HTERT RPE-1 (cell line): ENCODE results near the gene COL8A1.

Experiments used
- in situ Hi-C: fragments of 300-500 bp; cut with MboI; formaldehyde crosslinking; loops from 4 replicates; pipeline ENCODE4 v1.14.3; 2020; ENCODE audit warnings: low sequenced_read_pairs

The COL8A1 gene

DNA sequence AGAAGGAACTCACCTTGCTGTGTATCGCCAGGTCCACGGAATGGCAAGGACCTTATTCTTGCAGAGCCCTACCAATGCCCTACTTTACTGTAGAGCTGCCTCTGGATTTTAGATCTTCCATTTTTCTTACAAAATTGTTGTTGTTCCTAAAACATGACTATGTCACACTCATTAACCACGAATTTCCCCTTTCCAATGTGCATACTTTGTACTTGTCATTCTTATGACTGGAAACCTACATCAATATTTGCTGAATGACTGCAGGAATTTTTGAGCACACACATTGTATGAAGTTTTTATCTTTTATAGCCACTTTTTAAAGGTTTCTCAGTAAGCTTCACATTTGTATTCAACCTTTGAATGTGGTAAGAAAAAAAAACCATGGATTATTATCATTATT is 143.4 kb downstream of the COL8A1 start:
- in situ Hi-C loops: no loop called here

DNA sequence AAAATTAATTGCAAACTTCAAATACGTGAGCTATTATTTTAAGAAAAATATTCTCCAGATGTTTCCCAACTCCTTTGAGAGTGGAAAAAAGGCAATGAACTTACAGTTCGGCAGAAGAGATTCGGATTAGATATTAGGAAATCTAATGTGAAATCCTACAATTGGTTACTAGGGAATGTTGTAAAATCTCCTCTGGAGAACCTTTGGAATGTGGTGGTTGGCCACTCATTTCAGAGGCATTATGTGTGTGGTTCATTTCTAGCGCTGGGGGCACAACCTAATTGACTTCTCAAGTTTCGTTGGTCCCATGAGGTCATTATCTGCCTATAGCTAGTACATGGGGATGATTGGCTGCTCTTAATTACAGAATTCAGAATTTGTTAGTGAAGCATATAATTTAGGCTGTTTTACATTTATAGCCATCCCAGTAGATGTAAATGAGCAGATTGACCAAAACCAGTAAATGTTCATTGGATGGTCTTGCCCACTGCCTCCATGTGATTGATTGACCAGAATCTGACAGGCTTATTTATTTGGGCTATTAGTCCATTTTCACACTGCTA is 144.7 kb downstream of the COL8A1 start:
- in situ Hi-C loops: no loop called here

DNA sequence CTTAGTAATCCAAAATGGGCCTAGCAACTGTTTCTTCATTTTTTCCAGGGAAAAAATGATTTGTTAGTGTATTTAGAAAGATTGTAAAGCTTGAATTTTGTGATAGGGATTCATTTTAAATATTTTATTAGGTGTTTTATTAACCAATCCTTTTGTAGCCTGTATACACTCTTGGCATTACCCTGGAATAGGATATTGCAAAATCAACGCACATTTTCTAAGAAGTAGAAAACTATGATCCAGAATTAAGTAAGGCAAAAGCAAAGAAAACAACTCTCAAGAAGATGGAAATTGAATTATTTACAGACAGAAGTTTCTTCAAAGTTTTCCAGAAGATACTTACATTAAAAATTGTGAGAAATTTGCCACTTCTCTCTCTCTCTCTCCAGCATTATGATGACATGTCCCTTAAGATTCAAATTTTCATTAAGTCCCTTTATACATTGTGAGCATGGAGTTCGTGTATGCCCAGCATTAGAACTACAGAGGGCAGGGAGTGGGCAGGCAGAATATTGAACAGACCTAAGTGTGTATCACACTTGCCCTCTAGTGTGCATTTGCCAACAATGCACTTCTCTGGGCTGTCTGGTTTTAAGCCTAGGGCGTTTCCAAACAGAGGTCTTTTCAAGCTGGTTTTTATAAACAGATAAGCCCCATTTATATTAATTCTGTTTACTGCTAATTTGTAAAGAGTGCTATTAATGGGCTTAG is 150.8 kb downstream of the COL8A1 start:
- in situ Hi-C loops: no loop called here

DNA sequence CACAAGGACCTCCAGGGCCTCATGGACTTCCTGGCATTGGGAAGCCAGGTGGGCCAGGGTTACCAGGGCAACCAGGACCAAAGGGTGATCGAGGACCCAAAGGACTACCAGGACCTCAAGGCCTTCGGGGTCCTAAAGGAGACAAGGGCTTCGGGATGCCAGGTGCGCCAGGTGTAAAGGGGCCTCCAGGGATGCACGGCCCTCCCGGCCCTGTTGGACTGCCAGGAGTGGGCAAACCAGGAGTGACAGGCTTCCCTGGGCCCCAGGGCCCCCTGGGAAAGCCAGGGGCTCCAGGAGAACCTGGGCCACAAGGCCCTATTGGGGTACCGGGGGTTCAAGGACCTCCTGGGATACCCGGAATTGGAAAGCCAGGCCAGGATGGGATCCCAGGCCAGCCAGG is 156.1 kb downstream of the COL8A1 start:
- in situ Hi-C loops: no loop called here

DNA sequence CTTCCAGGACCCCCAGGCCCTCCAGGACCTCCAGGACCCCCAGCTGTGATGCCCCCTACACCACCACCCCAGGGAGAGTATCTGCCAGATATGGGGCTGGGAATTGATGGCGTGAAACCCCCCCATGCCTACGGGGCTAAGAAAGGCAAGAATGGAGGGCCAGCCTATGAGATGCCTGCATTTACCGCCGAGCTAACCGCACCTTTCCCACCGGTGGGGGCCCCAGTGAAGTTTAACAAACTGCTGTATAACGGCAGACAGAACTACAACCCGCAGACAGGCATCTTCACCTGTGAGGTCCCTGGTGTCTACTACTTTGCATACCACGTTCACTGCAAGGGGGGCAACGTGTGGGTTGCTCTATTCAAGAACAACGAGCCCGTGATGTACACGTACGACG is 157.2 kb downstream of the COL8A1 start:
- in situ Hi-C loops: no loop called here

DNA sequence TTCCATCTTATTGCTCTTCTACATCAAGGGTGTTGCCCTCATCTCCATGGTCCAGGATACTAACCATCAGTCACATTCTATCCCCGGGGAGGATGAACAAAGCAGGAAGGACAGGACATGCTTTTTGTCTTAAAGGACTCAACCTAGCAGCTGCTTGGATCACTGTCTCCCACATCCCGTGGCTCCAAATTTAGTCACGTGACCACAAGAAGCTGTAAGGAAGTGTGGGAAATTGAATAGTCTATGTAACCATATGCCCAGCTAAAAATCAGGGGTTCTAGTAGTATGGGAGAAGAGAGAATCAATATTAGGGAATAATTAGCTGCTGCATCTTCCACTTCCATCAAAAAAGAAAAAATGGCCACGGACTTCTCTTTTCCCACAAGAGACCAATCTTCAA is 161.0 kb downstream of the COL8A1 start:
- in situ Hi-C loops: no loop called here

DNA sequence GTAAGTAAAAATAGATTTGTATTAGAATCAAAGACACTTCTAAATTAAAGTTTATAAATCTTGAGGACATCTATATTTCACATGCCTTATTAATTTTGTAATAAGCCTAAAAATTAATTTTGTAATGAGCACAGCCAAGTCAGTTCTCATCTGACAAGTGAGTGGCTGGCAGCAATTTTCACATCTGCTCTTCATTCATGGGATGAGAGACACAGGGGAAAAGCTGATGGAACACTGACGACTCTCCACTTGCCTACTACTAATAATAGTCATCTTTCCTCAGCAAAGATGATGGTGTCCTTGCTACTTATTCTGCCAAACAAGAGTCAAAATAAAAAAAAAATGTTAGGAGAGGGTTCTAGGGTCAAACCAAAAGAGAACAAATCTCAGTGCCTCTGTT is 164.9 kb downstream of the COL8A1 start:
- in situ Hi-C loops: no loop called here

DNA sequence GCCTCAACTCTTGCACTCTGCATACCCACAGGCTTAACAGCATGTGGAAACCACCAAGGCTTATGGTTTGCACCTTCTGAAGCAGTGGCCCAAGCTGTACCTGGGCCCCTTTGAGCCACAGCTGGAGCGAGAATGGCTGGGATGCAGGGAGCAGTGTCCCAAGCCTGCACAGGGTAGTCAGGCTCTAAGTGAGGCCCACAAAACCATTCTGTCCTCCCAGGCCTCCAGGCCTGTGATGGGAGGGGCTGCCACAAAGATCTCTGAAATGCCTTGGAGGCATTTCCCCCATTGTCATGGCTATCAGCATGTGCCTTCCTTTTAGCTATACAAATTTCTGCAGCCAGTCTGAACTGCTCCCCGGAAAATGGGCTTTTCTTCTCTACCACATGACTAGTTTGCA is 166.8 kb downstream of the COL8A1 start:
- in situ Hi-C loops: no loop called here

DNA sequence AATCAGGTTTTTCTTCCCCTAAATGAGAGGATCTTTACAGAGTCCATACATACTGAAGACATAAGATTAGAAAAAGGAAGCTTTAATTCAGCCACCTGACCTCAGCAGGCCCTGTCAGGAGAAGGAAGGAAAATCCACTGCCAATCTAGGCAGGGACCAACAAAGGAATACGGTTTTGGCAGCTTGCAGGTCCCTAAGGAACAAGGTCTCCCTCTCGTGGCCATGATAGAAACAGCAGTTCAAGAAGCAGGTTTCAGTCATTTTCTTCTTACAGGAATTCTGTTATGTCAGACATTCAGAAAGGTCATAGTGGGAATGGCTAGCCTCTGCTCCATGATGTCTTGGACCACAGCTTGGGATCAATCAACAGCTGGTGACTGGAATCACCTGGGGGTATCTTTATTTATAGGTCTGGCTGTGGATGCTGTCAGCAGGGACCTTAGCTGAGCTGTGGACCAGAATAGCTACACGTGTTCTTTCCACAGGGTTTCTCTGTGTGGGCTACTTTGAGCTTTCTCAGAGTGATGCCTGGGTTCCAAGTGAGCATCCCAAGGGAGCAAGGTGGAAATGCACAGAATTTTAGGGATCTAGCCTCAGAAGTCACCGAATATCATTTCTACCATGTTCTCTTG is 169.9 kb downstream of the COL8A1 start:
- in situ Hi-C loops: no loop called here

DNA sequence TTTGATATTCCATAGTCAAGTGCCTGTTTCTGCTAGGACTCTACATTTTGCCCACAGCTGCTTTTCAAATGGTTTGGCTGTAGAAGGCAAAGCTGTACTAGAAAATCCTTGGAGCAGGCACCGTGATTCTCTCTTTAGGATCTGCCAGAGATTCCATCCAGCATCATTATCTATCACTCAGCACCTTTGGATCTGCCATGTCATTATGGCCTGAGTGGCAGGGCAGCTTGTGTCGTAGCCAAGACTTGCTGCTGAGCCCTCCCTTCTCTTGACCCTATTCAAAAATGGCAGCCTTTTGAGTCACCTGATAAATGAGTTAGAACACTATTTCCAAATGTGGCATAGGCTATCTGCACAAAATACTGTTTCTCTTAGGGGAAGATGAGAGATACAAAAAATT is 171.2 kb downstream of the COL8A1 start:
- in situ Hi-C loops: no loop called here

DNA sequence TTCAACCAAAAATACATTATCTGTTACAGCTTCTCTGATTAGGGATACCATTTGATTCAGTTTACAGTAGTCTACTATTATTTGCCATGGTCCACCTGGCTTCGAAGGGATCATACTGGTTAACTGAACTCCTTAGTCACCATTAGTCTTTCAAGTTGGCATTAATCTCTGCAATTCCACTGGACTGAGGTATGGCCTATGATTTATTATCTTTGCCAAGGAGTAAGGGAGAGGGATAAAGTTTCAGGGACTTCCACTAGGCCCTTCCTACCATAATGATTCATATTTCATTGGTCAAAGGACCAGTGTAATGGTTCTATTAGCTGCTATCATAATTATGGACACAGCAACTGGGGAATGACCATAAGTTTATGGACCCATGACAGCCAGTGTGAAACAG is 172.0 kb downstream of the COL8A1 start:
- in situ Hi-C loops: no loop called here

DNA sequence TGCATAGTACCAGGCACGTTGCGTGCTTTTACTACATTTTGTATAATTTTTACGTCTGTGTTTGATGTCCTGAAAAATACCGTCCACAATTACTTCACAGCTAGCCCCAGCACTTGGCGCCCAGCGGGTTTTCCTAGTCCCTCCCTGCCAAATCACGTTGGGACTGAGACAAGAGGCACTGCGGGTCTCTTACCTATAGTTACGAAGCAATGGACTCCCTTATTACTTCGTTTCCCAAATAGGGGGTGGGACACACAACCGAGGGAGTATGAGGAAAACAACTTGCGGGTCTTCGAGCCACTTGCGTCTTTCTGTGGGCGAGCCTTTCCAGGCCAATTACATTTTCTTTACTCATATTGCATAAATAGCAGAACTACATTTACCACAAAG is 178.6 kb downstream of the COL8A1 start:
- in situ Hi-C loops: no loop called here

DNA sequence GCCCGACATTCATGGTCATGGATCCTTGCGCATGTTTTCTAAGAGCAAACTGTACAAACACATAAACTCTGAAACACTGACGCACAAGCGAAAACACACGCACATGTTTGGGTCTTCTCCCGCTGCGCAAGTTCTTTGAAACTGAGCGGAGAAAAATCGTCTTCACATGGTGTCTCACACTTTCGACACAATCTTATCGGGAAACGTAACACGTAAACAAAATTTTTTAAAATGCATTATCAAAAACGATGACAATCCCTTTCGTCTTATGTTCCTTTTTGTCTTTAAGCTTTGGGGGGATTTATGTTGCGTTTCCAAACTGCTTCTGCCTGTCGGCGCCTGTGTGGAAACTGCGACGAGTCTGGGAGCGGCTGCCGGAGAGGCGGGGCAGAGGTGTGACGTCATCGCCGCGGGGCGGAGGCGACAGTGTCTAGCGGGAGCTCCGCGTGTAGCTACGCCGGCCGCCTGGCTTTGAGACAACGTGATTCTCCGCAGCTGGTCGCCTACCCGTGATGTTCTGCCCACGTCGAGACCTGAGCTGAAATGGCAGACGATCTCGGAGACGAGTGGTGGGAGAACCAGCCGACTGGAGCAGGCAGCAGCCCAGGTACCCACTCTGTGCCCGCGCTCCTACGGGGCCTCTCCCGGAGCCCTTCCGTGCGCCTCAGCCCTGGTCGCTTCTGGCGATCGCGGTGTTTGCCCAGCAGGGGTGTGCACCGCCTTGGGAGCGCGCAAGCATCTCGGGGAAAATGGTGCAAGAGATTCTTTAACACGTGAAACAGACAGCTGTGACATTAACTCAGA is 179.2 kb downstream of the COL8A1 start, which contains the start of gene CMSS1:
Gene CMSS1 (plus strand): TSS at position 426 of the 804 bp plus-strand sequence.
- in situ Hi-C loops: no loop called here

DNA sequence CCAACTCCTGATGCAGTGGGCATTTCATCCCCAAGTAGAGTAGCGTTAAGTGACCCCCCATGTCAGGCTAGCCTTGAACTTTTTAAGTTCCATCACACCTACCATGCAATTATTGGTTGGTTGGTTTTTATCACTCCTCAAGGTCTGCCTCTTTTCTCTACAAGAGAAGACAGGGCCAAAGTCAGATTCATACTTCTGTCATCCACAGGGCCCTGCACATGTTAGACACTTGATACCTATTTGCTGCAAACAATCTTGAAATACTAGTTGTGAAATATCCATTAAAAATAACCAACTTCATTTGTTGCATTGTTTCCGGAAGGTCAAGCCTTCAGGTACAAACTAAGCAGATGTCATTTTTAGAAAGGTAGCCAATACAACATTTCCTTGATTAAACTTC is 180.4 kb downstream of the COL8A1 start:
- in situ Hi-C loops: no loop called here

DNA sequence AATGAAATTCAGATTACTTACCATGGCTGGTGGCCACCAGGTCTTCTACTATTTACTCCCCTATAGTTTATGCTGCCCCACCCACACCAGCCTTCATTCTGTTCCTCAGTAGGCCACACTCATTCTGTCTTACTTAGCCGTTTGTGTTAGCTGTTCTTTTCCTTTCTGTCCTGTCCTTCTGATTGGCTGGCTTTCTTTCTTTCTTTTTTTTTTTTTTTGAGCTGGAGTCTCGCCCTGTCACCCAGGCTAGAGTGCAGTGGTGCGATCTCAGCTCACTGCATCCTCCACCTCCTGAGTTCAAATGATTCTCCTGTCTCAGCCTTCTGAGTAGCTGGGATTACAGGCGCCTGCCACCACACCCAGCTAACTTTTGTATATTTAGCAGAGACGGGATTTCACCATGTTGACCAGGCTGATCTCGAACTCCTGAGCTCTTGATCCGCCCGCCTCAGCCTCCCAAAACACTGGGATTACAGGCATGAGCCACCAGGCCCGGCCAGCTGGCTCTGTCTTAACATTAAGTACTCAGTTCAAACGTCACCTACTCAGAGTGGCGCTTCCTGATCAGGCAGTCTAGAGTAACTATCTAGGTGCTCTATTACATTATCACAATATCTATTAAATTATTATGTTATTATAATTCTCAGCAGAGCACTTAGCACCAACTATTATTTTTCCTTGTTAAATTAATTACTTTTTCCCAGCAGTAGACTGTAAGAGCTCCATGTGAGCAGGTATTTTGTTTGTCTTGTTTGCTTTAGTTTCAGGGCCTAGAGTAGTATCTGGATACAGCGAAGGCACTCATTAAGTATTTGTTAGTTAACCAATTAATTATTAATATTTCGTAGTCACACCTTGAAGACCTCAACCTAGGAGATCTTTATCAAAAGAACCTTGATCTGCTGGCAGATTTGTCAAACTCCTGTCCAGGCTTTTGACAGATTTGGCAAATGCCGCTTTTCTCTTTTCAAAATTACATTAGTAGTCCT is 185.6 kb downstream of the COL8A1 start:
- in situ Hi-C loops: no loop called here

DNA sequence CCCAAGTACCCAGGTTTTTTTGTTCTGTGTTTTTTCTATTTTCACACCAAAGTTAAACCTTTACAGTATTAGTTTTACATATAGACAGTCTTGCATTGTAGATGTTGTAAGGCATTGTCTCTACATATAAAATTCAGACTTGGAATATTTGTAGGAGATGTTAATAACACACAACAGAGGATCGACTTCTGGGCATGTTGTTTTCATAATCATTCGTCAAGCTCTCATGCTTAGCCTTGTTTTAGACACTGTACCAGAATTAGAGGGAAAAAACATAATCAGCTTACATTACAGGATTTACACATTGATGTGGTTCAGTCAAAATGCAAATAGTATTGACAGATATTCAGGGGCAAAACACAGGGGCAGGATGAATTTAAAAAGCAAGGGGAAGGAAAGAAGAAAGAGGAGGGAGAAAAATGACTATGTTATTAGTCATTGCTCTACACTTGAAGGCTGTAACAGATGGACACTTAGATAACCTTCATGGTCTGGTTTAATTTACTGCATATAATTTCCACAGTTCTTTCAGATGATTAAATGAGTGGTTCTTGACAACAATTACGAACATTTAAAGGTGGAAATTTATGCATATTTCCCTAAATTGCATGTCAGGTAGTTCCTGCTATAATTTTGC is 186.7 kb downstream of the COL8A1 start:
- in situ Hi-C loops: no loop called here

DNA sequence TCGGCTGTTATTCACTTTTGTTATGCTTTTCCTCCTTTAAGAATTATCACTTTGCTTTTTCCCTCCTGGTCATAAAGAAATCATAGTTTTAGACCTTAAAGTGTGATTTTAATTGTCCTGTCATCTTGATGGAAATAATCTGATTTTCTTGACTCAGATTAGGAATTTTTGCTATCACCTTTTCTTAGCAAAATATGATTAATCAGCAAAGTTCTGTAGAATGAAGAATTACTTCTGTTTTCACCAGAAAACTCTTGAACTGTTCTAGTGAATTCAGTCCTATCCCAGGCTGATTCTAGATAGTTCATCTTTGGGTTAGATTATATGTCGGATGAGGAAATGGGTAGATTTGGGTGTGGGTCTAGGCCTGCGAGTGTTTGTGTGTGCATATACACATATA is 191.4 kb downstream of the COL8A1 start:
- in situ Hi-C loops: no loop called here

DNA sequence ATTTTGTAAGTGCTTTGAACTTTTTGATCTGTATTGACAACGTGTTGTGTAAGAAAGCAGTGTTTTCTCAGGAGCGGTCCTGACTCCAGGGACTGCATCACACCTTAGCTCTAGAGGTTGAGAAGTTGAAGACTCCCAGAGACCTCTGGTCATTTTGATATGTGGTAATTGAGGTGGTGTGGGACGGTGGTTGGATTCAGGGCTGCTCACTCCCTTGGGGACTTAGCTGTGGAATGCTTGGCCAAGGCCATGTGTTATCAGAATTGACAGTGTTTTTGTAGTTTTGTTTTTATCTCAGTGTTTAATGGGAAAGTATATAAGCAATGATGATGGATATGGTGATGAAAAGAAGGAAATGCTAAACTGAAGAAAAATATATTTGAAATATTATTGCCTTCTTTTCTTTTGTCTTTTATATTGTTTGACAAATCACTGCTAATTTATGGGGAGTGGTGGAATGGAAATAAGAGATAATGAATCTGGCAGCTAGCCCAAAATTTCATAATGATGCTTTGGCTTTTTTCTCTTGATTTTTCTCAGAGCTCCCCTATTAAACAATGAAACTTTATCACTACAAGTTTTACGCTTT is 195.3 kb downstream of the COL8A1 start:
- in situ Hi-C loops: no loop called here

DNA sequence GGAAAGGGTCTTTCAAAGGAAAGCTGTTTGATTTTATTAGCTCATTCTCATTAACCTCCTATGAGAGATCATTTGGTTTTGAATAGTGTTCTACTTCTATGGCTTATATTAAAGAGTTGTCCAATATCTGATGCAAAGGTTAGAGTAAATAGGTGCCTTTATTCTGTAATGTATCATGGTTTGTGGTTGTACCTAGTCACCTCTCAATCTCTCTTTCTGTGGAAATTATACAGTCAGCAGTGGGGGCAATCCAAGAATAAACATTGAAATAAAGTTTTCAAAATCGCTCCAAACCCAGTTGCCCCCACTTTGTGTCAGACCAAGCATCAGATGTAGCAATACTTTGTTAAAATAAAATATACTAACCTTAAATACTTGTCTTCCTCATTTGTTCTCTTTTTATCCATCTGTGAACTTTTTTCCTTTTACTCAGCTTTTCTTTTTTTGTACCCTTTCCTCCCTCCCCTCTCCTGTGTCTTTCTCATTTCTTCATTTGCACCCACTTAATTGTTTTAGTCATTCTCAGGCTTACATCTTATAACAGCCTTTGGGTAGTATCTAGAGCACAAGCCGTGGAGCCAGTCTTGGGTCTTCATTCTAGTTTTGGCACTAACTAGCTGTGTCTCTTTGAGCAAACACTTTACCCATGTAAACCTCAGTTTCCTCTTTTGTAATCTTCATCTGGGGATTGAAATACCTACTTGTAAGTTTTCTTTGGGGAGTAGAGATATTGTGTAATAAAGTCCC is 196.0 kb downstream of the COL8A1 start:
- in situ Hi-C loops: no loop called here
